ENCODE results near the gene SSBP1. TPM values are rescaled to one million over a fixed set of nuclear protein-coding genes. Genes with fewer than 3 reads are reported as not detected.
A peak's percentile ranks its signal among the peaks of the same experiment; 100 is the strongest.

Gene SSBP1
- total RNA-seq, 4 donors from 2014 or later = 125 to 138 (median 131) TPM

DNA sequence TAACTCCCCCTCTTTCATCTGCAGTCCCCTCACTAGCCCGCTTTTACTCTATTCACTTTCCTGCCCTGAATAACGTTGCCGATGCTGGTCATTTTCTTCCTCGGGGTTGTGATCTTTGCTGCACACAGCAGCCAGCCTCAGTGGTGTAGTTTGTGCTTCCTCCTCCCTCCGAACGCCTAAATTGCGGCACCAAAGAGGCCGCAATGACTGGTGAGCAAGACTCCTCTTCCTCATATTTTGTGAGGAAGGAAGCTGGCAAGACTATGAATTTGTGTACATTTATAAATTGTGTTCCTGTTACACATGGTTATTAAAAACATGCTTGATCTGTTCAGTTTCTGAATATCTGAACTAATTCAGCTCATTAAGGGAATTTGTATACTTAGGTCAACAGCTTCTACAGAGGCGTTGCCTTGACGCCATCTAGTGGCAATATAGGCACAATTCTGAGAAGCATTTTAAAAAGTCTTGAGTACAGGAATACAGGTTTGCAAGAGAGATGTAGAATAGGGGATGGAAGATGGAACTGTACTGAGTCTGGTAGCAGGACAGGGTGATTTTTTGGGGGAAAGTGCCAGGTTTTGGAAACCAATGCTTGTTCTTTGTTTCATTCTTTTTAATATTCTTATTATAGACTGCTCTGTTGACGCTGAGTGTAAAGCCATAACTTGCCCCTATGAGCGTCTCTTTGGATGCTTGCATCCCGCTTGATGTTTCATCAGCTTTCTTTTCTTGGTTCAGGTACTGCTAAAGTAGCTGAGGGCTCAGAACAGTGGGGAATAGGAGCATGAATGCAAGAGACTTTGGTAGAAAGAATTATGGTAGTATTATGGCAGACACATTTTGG lies 47.8 kb downstream of the SSBP1 start:
- Histone ChIP-seq H3K27ac (no peak overlapping the region), H3K4me3 (no peak overlapping the region), H3K9me3 (no peaks in the 10 kb centered on the region), H3K27me3 (no peaks in the 10 kb centered on the region), H3K36me3 (peaks cover 0 to 25% of the 10 kb centered on the region in 2 donors), H3K4me1 (no peaks in the 10 kb centered on the region)
- TF ChIP-seq POLR2AphosphoS5 (IDR thresholded peaks at IDR 0.05) (no peak), POLR2A (IDR thresholded peaks at IDR 0.05) (no peak)
- TF ChIP-seq, protein P1, sequence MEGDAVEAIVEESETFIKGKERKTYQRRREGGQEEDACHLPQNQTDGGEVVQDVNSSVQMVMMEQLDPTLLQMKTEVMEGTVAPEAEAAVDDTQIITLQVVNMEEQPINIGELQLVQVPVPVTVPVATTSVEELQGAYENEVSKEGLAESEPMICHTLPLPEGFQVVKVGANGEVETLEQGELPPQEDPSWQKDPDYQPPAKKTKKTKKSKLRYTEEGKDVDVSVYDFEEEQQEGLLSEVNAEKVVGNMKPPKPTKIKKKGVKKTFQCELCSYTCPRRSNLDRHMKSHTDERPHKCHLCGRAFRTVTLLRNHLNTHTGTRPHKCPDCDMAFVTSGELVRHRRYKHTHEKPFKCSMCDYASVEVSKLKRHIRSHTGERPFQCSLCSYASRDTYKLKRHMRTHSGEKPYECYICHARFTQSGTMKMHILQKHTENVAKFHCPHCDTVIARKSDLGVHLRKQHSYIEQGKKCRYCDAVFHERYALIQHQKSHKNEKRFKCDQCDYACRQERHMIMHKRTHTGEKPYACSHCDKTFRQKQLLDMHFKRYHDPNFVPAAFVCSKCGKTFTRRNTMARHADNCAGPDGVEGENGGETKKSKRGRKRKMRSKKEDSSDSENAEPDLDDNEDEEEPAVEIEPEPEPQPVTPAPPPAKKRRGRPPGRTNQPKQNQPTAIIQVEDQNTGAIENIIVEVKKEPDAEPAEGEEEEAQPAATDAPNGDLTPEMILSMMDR (IDR thresholded peaks at IDR 0.05) = peak; percentile 24 to 61 (median 42)
- WGBS, 2 donors (ENCODE audit: low coverage in 1 of 2) = 66% methylated on average over 11 to 13 of the region's 13 CpGs
- no peak for ATAC-seq

DNA sequence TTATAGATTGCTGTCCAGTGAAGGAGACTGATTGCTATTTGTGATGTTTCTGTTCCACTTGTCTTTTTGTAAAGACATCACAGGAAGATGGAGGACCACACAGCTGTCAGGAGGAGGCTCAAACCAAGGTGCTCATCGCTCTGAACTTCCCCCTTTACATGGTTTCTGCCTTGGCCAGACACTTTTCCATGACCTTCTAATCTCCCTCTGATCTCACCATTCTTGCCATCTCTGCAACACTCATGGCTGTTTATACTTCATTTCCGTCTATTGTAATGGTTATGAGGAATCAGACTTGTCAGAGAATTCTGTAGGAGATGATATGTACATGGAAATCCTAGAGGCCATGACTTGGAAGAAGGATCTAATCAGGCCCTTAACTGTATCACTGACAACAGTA lies 50.1 kb downstream of the SSBP1 start:
- WGBS, 2 donors (ENCODE audit: low coverage in 1 of 2) = 22 to 79% methylated on average over 1 to 2 of the region's 2 CpGs
- ATAC-seq = no peak
- H3K4me3 ChIP-seq = no peak overlapping the region

DNA sequence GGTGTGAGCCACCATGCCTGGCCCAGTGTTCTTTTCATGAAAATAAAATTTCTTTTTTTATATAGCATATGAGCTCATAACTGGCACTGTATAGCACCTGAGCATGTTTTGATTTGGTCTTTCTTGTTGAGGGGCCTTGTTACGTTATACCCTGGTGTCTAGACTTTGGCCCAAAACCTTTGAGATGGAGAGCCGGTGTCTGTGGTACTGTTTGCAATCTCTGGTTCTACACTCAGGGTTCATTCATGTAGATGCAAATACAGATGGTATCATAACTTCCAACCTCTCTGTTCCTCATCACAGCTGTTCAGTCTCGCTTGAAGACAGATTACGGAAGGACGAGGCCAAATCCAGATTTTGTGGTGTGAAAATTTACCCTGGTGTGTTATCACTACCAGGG lies 51.8 kb downstream of the SSBP1 start, which contains the start of gene TAS2R5:
Gene TAS2R5 (plus strand): TSS at position 301 of the 400 bp plus-strand sequence. CDS start 145 bp downstream, outside the sequence.
- no peaks in the 10 kb centered on the region for H3K27me3 ChIP-seq
- no peaks in the 10 kb centered on the region for H3K9me3 ChIP-seq
- no peak within 1 kb of the TSS for H3K4me3 ChIP-seq
- no peaks in the 10 kb centered on the region for H3K4me1 ChIP-seq
- H3K36me3 ChIP-seq = peaks cover 0 to 26% of the 10 kb centered on the region in 2 donors
- H3K27ac ChIP-seq = no peak within 1 kb of the TSS
- no peak for ATAC-seq
- TF ChIP-seq POLR2AphosphoS5 (IDR thresholded peaks at IDR 0.05) (no peak), EP300 (IDR thresholded peaks at IDR 0.05) (no peak), POLR2A (IDR thresholded peaks at IDR 0.05) (no peak)
- TF ChIP-seq, protein P1 (IDR thresholded peaks at IDR 0.05) = no peak
- WGBS, 2 donors (ENCODE audit: low coverage in 1 of 2) = 79% methylated on average over 2 of the region's 5 CpGs; no CpG with 5 or more reads in 1 of the 2 donors

More for the DNA sequence above, 50.1 kb downstream of the SSBP1 start:
- Histone ChIP-seq H3K36me3 (peaks cover 0 to 26% of the 10 kb centered on the region in 2 donors), H3K27me3 (no peaks in the 10 kb centered on the region), H3K9me3 (no peaks in the 10 kb centered on the region), H3K4me1 (no peaks in the 10 kb centered on the region), H3K27ac (no peak overlapping the region)
- TF ChIP-seq POLR2A (IDR thresholded peaks at IDR 0.05) (no peak), EP300 (IDR thresholded peaks at IDR 0.05) (no peak), POLR2AphosphoS5 (IDR thresholded peaks at IDR 0.05) (no peak)
- TF ChIP-seq, protein P1 (IDR thresholded peaks at IDR 0.05) = no peak

DNA sequence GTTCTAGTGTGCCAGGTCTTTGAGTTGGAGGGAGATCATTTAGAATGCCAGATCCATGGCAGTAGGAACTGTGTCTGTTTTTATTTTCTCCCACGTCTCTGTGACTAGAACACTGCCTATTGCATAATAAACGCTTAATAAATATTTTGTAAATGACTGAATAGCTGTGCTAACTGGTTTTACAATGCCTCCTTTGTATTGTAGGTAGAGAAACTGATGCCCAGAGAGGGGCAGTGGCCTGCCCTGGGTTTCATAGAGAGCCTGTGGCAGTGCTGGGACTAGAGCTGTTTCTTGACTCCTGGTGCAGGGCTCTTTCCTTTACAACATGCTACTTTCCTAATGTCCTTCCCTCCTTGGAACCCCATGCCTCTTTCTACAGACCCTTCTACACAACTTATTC lies 54.4 kb downstream of the SSBP1 start:
- Histone ChIP-seq H3K27ac (no peak overlapping the region), H3K9me3 (no peaks in the 10 kb centered on the region), H3K4me1 (no peaks in the 10 kb centered on the region), H3K27me3 (no peaks in the 10 kb centered on the region), H3K36me3 (peaks cover 0 to 21% of the 10 kb centered on the region in 2 donors), H3K4me3 (no peak overlapping the region)
- 75% methylated on average over 2 of the region's 2 CpGs; no CpG with 5 or more reads in 1 of the 2 donors for WGBS, 2 donors (ENCODE audit: low coverage in 1 of 2)
- ATAC-seq = no peak
- no peak for TF ChIP-seq POLR2AphosphoS5 (IDR thresholded peaks at IDR 0.05)

Small RNA genes lying within 50 kb of the gene (small RNA-seq; reads per million reads assigned to genes)
- 0 reads per million in 4 donors for gene RNU1-82P

Other genes with a start within 250 kb of the SSBP1 start
- gene AGK, start 186.9 kb upstream of the SSBP1 start, total RNA-seq = 10 to 100 TPM; 21.0 to 30.8 (median 25.5) TPM
- gene DENND11, start 36.2 kb upstream of the SSBP1 start, total RNA-seq = 10 to 100 TPM; 17.1 to 21.9 (median 19.9) TPM
- not detected for gene WEE2, start 30.0 kb upstream of the SSBP1 start, total RNA-seq
- 1 to 10 TPM in 2 of 4 donors, under 1 TPM in 1, not detected in 1; 0.62 to 4.2 (median 1.5) TPM for gene TAS2R3, start 25.7 kb downstream of the SSBP1 start, total RNA-seq
- gene TAS2R4, start 38.3 kb downstream of the SSBP1 start, total RNA-seq = 1 to 10 TPM in 1 of 4 donors, under 1 TPM in 3; 0.15 to 2.8 (median 0.52) TPM
- 1 to 10 TPM in 2 of 4 donors, under 1 TPM in 2; 0.27 to 4.7 (median 0.91) TPM for gene TAS2R5, start 51.9 kb downstream of the SSBP1 start, total RNA-seq
- not detected for gene PRSS37, start 103.1 kb downstream of the SSBP1 start, total RNA-seq
- gene OR9A4, start 178.0 kb downstream of the SSBP1 start, total RNA-seq = not detected
- under 1 TPM in 3 of 4 donors, not detected in 1; 0.12 to 0.15 (median 0.13) TPM for gene CLEC5A, start 208.6 kb downstream of the SSBP1 start, total RNA-seq
- not detected for gene TAS2R38, start 235.4 kb downstream of the SSBP1 start, total RNA-seq